GM18861 (cell line): ENCODE data around the gene MSANTD1.

Experiments
- ATAC-seq: cut with Tn5 transposase; IDR thresholded peaks from one replicate; pipeline ENCODE4 v1.9.1; 2021; ENCODE audit not compliant: unreplicated experiment

Gene MSANTD1

DNA sequence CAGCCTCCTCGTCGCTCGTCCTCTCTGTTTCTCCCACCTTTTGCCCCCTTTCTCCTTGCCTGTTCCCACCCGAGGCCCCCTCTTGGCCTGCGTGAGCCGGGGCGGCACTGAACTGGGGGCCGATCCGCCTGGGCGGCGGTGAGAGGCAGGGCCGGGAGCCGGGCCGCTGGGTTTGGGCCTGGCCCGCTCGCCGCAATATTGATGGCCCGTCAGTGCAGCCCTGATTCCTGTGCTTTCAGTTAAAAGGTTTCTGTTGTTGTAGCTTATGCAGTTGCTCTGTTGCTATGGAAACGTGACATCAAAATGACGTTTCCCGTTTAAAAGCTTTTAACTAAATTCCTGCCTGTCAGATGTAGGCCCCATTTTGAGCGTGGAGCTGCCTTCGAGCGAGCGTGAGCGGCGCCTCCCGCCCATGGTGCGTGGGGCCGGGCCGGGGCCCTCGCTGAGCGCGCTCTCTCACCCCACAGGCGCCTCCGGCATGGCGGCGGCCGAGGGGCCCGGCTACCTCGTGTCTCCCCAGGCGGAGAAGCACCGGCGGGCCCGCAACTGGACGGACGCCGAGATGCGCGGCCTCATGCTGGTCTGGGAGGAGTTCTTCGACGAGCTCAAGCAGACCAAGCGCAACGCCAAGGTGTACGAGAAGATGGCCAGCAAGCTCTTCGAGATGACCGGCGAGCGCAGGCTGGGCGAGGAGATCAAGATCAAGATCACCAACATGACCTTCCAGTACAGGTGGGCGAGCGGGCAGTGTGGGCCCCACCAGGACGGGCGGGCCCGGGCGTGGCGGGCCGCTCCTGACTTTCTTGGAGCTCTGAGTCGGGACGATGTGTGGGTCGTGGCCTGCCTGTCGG lies at the start of gene MSANTD1:
MSANTD1 (plus strand) TSS at position 349 of the 851 bp plus-strand sequence; CDS start at position 413, 64 bp downstream.
- no peak for ATAC-seq

DNA sequence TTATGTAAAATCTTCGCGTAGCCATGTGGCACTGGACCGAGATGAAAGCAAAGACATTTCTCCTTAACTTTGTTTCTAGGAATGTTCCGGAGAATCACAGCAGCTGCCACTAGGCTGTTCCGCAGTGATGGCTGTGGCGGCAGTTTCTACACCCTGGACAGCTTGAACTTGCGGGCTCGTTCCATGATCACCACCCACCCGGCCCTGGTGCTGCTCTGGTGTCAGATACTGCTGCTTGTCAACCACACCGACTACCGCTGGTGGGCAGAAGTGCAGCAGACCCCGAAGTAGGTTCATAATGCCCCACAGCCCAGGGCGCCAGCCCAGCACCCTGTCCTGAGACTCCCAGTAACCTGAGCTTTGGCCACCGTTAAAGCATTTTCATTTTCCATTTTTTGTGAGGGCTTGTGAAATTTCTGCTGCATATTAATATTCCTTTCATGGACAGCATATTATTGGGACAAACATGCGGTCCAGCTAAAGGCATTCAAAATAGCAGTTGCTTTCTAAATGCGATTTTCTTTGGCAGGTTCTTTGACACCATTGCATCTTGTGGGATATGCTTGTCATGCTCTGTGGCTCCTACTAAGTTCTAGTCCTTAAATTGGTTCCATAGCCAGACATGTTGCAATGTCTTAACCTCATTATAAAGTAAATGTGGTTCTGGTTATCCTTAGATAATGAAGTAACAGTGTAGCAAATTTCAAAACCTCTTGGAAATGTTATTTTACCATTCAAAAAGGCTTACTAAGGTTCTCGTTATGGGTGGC lies 49.1 kb upstream of the MSANTD1 start:
- ATAC-seq = no peak

DNA sequence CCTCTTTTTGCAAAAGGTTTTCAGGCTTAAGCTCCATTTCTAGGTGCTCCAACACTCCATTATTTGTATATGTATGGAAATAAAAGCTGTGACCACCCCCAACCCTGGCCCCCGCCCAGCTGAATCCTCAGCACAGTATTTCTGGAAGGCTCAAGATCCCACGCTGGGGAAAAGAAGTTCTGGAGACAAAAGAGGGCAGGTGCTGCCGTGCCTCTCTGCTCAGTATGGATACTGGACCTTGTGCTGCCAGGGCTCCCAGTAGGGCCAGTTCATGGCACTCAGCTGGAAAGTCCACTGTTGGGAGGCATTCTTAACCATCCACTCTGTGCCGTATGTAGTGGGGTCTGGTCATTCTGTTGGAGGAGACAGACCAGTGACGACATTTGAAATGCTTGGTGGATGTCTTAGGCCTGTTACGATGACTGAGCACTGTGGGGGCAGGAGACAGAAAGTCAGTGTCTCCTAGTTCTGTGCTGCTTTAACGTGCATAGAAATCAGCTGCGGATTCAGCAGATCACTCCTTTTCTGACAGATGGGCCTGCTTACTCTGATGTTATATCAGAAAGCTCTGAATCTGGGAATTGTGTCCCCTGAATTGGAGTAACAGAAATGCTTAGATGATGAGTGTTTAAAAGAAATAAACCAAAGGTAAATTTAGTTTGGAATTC lies 48.4 kb upstream of the MSANTD1 start:
- no peak for ATAC-seq

DNA sequence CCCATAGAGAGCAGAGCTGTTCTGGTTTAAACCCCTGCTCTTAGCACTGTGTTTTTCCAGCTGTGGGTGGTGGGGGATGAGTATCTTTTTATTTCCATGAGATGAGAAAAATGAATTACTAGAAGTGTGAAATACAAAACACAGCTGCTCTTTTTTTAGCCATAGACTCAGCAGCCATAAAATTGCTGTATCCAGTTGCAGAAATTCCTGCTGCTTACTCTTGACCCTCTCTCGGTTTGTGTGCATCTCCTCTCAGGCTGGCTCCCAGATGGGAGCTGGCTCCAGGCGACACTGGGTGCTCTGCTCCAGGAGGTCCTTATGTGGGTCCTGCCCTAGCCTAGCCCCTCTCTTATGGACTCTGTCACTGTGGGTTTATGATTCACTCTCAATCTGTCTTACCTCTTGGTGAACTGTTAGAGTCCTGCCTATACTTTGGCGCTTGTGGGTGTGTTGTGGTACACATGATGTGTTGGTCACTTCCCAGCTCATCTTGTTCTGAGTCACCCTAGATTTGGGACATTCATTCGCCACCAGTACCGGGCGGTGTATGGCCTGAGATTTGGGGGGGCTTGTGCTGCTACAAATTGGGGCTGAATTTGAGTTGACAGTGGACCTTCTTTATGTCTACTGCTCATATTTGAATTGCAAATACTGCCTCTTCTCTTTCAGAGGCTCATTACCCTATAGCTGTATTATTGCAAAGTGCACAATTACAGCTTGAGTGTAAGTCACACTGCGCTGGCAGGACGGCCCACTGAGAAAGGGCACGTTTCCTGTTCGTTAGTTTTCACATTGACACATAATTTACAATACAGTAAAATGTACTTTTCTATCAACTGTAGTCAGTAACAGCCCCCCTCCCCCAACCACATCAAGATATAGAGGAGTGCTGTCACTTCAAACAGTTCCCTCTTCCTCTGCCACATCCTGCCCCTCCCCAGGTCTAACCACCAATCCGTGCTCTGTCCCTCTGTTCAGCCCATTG lies 46.9 kb upstream of the MSANTD1 start:
- peak; percentile 51 for ATAC-seq

DNA sequence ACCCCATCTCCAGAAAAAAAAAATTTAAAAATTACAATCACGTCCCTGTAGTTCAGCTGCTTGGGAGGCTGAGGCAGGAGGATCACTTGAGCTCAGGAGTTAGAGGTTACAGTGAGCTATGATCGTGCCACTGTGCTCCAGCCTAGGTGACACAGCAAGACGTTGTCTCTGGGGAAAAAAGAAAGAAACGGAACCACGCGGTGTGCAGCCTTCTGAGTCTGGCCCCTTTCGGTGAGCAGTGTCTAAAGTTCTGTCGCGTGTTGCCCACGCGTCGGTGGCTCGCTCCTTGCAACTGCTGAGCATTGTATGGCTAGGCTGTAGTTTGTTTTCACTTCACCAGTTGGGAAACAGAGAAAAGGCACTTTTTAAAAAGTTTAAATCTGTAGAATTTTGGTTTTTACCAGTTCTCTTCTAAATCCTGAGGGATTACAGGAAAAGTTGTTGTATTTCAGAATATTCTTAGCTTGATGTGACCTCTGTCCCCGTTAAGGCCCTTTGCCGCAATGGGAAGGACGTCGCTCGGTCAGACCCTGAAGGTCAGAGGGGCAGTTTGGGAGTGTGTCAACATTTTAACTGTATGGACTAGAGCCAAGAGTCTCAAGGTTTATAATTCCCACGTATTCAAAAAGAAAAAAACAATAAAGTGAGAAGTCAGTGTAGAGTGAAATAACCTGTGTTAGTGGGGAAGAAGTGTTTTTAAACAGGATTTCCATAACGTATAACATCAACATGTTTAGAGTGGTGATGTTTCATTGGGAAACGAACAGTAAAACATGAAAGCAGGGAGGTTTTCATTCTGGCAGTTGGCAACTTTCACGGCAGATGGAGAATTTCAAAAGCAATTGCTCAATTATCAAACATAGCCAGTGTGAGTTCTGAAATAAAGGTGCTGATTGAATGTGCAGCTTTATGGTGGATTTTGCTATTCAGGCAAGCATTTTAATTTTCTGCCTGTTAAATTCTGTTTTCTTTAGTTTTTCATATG lies 45.8 kb upstream of the MSANTD1 start:
- no peak for ATAC-seq

DNA sequence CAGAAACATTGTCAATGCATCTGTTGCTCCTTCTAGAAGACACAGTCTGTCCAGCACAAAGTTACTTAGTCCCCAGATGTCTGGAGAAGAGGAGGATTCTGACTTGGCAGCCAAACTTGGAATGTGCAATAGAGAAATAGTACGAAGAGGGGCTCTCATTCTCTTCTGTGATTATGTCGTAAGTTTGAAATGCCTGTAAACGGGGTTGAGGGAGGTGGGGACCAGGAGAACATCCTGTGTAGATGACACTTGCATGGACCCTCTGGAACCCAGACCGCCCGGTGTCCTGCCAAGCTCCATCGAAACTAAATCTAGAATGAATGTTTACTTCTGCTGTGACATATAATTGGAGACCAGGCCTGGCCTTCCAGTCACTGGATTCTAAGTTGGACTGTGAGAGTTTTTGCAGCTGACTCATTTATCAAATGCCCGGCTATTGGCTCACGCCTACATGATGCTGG lies 45.0 kb upstream of the MSANTD1 start:
- ATAC-seq = no peak

DNA sequence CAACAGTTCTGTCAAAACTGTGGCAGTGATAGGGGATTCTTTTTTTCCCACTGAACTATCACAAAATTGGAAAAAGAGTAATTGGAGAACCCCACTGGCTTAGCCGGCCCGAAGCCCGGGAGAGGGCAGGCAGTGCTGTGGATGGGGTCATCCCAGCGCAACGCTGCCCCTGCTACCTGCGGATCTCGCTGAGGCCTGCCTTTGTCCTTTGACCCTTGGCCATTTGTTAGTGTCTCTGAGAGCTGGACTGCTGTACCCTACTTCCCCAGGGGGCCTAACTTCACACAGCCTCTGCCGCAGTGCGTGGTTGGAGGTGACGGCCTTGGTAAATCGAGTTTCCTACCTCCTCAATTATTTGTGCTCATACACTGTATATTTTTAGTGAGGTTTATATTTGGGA lies 43.0 kb upstream of the MSANTD1 start:
- ATAC-seq = no peak

DNA sequence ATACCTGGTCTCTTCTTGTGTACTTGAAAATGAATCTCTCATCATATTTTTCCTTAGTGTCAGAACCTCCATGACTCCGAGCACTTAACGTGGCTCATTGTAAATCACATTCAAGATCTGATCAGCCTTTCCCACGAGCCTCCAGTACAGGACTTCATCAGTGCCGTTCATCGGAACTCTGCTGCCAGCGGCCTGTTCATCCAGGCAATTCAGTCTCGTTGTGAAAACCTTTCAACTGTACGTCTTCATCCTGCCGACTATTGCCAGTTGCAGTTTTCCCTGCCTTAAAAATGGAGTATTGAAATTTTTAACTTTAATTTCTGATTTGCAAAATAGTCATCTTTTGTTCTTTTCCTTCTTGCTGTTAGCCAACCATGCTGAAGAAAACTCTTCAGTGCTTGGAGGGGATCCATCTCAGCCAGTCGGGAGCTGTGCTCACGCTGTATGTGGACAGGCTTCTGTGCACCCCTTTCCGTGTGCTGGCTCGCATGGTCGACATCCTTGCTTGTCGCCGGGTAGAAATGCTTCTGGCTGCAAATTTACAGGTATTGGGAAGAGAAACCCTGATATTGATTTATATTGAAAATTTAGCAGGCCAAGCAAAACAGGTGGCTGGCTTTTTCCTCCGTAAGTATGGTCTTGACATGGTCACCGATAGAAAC lies 42.4 kb upstream of the MSANTD1 start:
- ATAC-seq = no peak

DNA sequence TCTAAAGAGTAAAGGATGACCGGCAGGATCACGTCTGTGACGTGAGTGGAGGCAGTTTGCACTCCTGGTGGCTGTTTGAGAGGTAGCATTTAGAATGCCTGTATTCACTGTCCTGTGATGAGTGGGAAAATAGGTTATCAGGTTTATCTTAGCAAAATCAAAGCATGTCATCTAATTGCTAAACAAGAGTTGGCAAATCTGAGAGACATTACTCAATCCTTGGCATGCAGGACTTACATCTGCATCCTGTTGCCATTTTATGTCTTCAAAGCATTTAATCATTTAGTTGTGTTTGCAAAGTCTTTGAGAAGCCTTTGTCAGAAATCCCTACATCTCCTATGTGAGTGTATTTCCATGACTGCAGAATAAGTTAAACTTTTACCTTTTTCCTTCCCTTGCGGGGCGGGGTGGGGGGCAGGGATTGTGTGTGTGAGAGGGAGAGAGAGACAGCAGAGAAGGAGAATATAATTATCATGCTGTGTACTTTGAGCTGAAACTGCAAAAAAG lies 41.4 kb upstream of the MSANTD1 start:
- ATAC-seq = no peak

DNA sequence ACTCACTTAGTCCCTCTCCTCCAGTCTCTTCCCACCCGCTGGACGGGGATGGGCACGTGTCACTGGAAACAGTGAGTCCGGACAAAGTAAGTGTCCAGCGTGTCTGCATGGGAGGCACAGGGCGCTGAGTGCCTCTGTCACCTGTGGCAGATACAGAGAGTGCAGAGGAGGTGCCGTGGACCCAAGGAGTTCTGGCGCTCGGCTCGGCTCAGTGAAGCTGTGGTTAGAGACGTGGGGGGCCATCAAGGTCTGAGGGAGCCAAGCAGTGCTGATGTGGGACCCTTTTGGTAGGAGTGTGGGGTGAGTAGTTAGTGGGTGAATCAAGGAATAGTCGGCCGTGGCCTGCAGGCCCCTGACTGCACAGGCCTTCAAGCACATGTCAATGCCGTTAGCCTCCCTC lies 40.1 kb upstream of the MSANTD1 start:
- no peak for ATAC-seq

DNA sequence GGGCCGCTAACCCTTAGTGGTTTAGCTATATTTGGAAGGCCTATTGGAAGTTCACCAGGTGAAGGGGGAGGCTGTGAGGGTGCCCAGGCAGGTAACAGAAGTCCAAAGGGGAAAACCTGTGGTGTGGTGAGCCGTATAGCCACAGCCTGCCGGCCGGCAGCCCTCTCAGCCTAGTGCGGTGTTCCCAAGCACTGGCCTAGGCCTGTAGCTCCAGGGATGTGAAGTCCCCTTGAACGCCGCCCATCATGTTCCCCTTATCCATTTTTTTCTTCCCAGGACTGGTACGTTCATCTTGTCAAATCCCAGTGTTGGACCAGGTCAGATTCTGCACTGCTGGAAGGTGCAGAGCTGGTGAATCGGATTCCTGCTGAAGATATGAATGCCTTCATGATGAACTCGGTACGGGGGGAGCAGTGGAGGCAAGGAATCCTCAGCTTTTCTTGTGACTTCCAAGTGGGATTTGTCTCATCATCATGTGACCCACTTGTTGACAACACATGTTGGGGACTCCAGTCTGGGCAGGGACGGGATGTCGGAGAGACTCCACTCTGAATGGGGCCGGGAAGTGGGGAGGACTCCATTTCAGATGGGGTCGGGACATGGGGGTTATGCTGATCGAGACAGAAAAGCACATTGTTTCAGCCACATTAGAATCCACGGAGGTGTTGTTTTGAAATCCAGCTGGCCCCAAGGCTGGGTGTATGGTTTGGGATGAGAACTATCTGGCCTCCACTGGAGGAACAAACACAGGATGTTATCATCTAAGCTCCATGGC lies 39.2 kb upstream of the MSANTD1 start:
- ATAC-seq = no peak

DNA sequence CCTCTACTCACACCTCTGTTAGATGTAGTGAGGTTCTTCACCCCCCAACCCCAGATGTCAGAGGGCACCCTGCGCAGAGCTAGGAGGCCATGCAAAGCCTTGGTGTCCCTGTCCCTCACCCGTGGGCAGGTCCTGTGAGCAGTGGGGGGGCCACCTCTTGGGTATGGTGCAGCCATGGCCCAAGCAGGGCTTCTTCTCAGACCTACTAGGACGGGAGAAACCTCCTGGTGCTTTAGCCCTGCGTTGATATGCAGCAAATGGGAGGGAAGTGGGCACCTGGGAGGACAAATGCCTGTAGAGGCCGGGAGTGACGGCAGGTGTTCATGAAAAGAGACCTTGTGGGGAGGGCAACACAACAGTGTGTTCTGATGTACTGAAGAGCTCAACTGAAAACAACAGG lies 38.5 kb upstream of the MSANTD1 start:
- no peak for ATAC-seq

DNA sequence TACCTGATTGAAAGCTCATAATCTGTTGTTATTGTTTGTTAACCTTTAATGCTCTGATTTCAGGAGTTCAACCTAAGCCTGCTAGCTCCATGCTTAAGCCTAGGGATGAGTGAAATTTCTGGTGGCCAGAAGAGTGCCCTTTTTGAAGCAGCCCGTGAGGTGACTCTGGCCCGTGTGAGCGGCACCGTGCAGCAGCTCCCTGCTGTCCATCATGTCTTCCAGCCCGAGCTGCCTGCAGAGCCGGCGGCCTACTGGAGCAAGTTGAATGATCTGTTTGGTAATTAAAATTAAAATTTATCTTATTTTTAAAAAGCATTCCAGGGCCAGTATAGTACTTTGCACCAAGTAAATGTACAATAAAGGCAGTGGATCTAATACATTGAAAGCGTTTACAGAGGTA lies 37.1 kb upstream of the MSANTD1 start:
- ATAC-seq = no peak

DNA sequence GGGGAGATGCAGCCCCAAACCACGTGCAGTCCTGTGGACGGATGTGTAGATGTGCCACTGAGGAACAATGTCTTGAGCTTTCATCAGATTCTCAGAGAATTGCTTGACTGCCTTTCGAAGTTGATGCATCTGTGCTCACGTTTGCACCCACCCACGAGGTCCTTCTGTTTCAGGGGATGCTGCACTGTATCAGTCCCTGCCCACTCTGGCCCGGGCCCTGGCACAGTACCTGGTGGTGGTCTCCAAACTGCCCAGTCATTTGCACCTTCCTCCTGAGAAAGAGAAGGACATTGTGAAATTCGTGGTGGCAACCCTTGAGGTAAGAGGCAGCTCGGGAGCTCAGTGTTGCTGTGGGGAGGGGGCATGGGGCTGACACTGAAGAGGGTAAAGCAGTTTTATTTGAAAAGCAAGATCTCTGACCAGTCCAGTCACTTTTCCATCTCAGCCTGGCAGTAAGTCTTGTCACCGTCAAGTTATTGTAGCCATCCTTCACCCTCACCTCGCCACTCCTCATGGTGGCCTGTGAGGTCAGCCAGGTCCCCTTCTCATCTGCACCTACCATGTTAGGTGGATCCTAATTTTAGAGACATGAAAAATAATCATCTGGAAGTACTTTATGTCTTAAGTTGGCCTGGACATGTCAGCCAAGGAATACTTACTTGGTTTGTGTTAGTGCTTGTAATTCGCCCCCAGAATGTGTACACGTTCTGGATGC lies 36.4 kb upstream of the MSANTD1 start:
- no peak for ATAC-seq

DNA sequence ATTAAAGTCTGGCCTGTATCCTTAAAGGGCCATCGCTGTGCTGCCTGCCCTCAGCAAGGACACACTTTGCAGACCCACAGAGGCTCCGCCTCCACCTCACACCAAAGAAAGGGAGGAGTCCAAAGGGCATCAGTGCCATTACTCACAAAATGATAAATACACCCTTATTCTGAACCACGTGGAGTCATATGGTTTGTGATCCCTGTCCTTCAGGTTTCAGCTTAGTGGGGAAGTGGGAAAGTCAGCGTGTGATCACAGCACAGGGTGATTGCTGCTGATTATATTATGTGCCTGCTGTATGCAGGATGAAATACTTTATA lies 35.9 kb upstream of the MSANTD1 start:
- ATAC-seq = no peak

DNA sequence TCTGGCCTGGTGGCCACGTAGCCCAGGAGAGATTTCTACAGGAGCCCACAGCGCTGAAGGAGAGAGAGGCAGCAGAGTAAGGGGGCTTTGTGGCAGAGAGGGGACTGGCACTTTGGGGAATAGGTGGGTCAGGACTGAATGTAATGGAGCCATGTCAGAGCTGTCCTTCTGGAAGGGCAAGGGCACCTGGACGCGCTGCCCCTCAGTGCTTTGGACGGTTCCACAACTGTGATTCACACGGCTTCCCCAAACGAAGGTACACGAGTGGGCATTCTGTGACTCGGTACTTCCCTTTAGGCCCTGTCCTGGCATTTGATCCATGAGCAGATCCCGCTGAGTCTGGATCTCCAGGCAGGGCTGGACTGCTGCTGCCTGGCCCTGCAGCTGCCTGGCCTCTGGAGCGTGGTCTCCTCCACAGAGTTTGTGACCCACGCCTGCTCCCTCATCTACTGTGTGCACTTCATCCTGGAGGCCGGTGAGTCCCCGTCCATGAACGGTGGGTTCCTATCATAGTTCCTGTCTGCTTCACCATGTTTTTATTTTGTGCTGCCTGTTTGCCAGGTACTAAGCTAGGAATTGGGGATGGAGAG lies 35.2 kb upstream of the MSANTD1 start:
- ATAC-seq = no peak

DNA sequence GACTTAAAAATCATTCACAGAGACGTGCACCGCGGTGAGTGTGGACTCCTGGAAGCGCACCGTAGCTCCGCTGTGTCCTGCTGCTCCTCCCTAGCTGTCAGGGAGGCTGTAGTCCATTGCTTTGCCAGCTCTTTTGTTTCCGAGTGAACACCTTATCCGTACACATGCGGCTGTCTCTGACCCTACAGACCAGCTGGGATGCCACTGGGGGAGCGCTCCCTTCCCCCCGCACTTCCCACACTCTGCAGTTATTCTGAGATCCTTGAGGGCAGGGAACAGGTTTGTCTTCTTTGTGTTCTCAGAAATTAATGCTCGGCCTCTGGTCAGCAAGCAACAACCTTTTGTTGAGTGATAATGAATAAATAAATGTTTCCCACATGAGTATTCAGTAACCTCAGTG lies 33.7 kb upstream of the MSANTD1 start:
- no peak for ATAC-seq
